Glutamatergic neuron (in vitro differentiated cells): ENCODE results near the gene ZFAND4. TPM values are rescaled to one million over a fixed set of nuclear protein-coding genes. Genes with fewer than 3 reads are reported as not detected.

ENCODE experiments used
- DNase-seq: peaks from one replicate; pipeline ENCODE4 v3.0.0; 2022
- H3K27ac Mint-ChIP-seq: one replicate; pipeline ENCODE4 v1.8.0; 2020; ENCODE audit warnings: mild to moderate bottlenecking, mixed read lengths, inconsistent platforms; ENCODE audit not compliant: unreplicated experiment
- H3K27me3 Mint-ChIP-seq: one replicate; pipeline ENCODE4 v1.8.0; 2020; ENCODE audit warnings: mild to moderate bottlenecking, moderate library complexity, mixed read lengths, inconsistent platforms; ENCODE audit not compliant: unreplicated experiment
- H3K36me3 Mint-ChIP-seq: one replicate; pipeline ENCODE4 v1.8.0; 2020; ENCODE audit warnings: mild to moderate bottlenecking, mixed read lengths, inconsistent platforms; ENCODE audit not compliant: unreplicated experiment
- H3K4me1 Mint-ChIP-seq: one replicate; pipeline ENCODE4 v1.8.0; 2020; ENCODE audit warnings: mild to moderate bottlenecking, low read depth, mixed read lengths, inconsistent platforms; ENCODE audit not compliant: unreplicated experiment
- H3K4me3 Mint-ChIP-seq: one replicate; pipeline ENCODE4 v1.8.0; 2020; ENCODE audit warnings: mild to moderate bottlenecking, mixed read lengths, inconsistent platforms; ENCODE audit not compliant: unreplicated experiment
- H3K9me3 Mint-ChIP-seq: one replicate; pipeline ENCODE4 v1.8.0; 2020; ENCODE audit warnings: mild to moderate bottlenecking, moderate library complexity, mixed read lengths, inconsistent platforms; ENCODE audit not compliant: unreplicated experiment
- CTCF ChIP-seq: fragments of 200-600 bp; sonication (generic); IDR thresholded peaks from one replicate; pipeline ENCODE4 v1.5.0; 2021; ENCODE audit not compliant: partially characterized antibody, unreplicated experiment
- total RNA-seq: library from RNA; stranded (reverse); fragmentation: NEBNext Ultra II Directional; extraction: Animal tissue kit (Norgen Biotek cat#: 25700); gene quantifications from one replicate; pipeline ENCODE4 v1.2.1, GENCODE V29; 2021; ENCODE audit not compliant: unreplicated experiment

Gene ZFAND4
- total RNA-seq, 1 donor from 2014 or later, result 33.0 TPM

- no peak overlapping the region for H3K27ac Mint-ChIP-seq
- no peak for TF ChIP-seq CTCF
- peaks cover 9% of the 10 kb centered on the region for H3K27me3 Mint-ChIP-seq
- no peaks in the 10 kb centered on the region for H3K36me3 Mint-ChIP-seq
- peak overlapping the region; percentile 35 for H3K4me3 Mint-ChIP-seq
- H3K4me1 Mint-ChIP-seq, result peaks cover 4% of the 10 kb centered on the region
- peaks cover 10% of the 10 kb centered on the region for H3K9me3 Mint-ChIP-seq
- DNase-seq, result no peak
These were observed 80.1 kb downstream of the ZFAND4 start for GRCh38 chr10:45592432-45592831.

- Mint-ChIP-seq H3K4me3 (no peak overlapping the region), H3K27me3 (peaks cover 9% of the 10 kb centered on the region), H3K36me3 (peaks cover 6% of the 10 kb centered on the region), H3K27ac (no peak overlapping the region), H3K4me1 (peaks cover 4% of the 10 kb centered on the region), H3K9me3 (peaks cover 10% of the 10 kb centered on the region)
- DNase-seq, result no peak
- TF ChIP-seq CTCF, result no peak
These were observed 81.3 kb downstream of the ZFAND4 start for GRCh38 chr10:45591280-45591679.

GRCh38 chr10:45589868-45590267 is 82.7 kb downstream of the ZFAND4 start:
- H3K9me3 Mint-ChIP-seq, result peaks cover 5% of the 10 kb centered on the region
- DNase-seq, result no peak
- peaks cover 4% of the 10 kb centered on the region for H3K4me1 Mint-ChIP-seq
- no peak overlapping the region for H3K27ac Mint-ChIP-seq
- no peak for TF ChIP-seq CTCF
- H3K27me3 Mint-ChIP-seq, result peaks cover 3% of the 10 kb centered on the region
- no peak overlapping the region for H3K4me3 Mint-ChIP-seq
- peaks cover 6% of the 10 kb centered on the region for H3K36me3 Mint-ChIP-seq

GRCh38 chr10:45589009-45589408 is 83.6 kb downstream of the ZFAND4 start:
- no peak overlapping the region for H3K4me3 Mint-ChIP-seq
- H3K36me3 Mint-ChIP-seq, result peaks cover 9% of the 10 kb centered on the region
- H3K4me1 Mint-ChIP-seq, result peaks cover 4% of the 10 kb centered on the region
- no peak overlapping the region for H3K27ac Mint-ChIP-seq
- no peak for DNase-seq
- H3K27me3 Mint-ChIP-seq, result peaks cover under 1% of the 10 kb centered on the region
- H3K9me3 Mint-ChIP-seq, result peaks cover 3% of the 10 kb centered on the region
- no peak for TF ChIP-seq CTCF

- Mint-ChIP-seq H3K27me3 (no peaks in the 10 kb centered on the region), H3K36me3 (peaks cover 9% of the 10 kb centered on the region), H3K9me3 (no peaks in the 10 kb centered on the region), H3K4me3 (no peak overlapping the region), H3K27ac (no peak overlapping the region), H3K4me1 (peaks cover 2% of the 10 kb centered on the region)
- no peak for DNase-seq
- TF ChIP-seq CTCF, result no peak
These were observed 86.3 kb downstream of the ZFAND4 start for GRCh38 chr10:45586028-45586824.
